ES-I3 (cell line): Measurements from ENCODE around the gene AKR1B15.
"Not testable (repeated sequence)": the region's sequence is repeated elsewhere in the genome, so short reads cannot be mapped to it uniquely, and the experiment has no call there.

Experiments
- H3K36me3 ChIP-seq: 2 replicates; pipeline ENCODE4 v1.6.1; 2013; ENCODE audit warnings: mild to moderate bottlenecking, low read length, control low read depth, moderate library complexity; ENCODE audit not compliant: insufficient read depth
- H3K4me1 ChIP-seq: 2 replicates; pipeline ENCODE4 v1.6.1; 2013; ENCODE audit warnings: mild to moderate bottlenecking, control low read depth, low read length; ENCODE audit not compliant: insufficient read depth
- H3K9ac ChIP-seq: 2 replicates; pipeline ENCODE4 v1.6.1; 2013; ENCODE audit warnings: low read depth, mild to moderate bottlenecking, low read length, moderate library complexity
- H3K9me3 ChIP-seq: 2 replicates; pipeline ENCODE4 v1.6.1; 2013; ENCODE audit warnings: mild to moderate bottlenecking, low read length, moderate library complexity; ENCODE audit not compliant: control insufficient read depth, insufficient read depth

Gene AKR1B15

GRCh38 chr7:134562136-134562535 lies 13.2 kb downstream of the AKR1B15 start:
- no peak overlapping the region for H3K9ac ChIP-seq
- 0 out of 2 replicates have a peak, but pooled peaks cover 6% of the 10 kb centered on the region for H3K9me3 ChIP-seq
- no peaks in the 10 kb centered on the region for H3K4me1 ChIP-seq
- no peaks in the 10 kb centered on the region; the same call in 1 of the 2 replicates for H3K36me3 ChIP-seq

GRCh38 chr7:134563398-134563749 lies 14.5 kb downstream of the AKR1B15 start:
- H3K4me1 ChIP-seq, H3K9ac ChIP-seq, H3K36me3 ChIP-seq, H3K9me3 ChIP-seq: not testable (repeated sequence)

GRCh38 chr7:134565643-134566136 lies 16.8 kb downstream of the AKR1B15 start:
- no peak overlapping the region for H3K9ac ChIP-seq
- 0 out of 2 replicates have a peak, but pooled peaks cover 6% of the 10 kb centered on the region for H3K9me3 ChIP-seq
- H3K36me3 ChIP-seq = no peaks in the 10 kb centered on the region; the same call in 1 of the 2 replicates
- no peaks in the 10 kb centered on the region for H3K4me1 ChIP-seq

- H3K9me3 ChIP-seq = peaks cover 8% of the 10 kb centered on the region; the same call in 1 of the 2 replicates
- H3K36me3 ChIP-seq = no peaks in the 10 kb centered on the region; the same call in 1 of the 2 replicates
- no peak overlapping the region for H3K9ac ChIP-seq
- no peaks in the 10 kb centered on the region for H3K4me1 ChIP-seq
These were observed 18.5 kb downstream of the AKR1B15 start for GRCh38 chr7:134567368-134567767.

- not testable (repeated sequence) for H3K36me3 ChIP-seq, H3K9me3 ChIP-seq, H3K4me1 ChIP-seq, H3K9ac ChIP-seq
These were observed 21.1 kb downstream of the AKR1B15 start for GRCh38 chr7:134569962-134570361.

- Histone ChIP-seq H3K4me1 (no peaks in the 10 kb centered on the region), H3K36me3 (no peaks in the 10 kb centered on the region), H3K9ac (no peak overlapping the region), H3K9me3 (peaks cover 3% of the 10 kb centered on the region; the same call in 1 of the 2 replicates)
These were observed 22.2 kb downstream of the AKR1B15 start for GRCh38 chr7:134571101-134571500.

GRCh38 chr7:134571746-134572461 lies 23.0 kb downstream of the AKR1B15 start:
- no peaks in the 10 kb centered on the region for H3K36me3 ChIP-seq
- H3K9ac ChIP-seq = no peak overlapping the region
- H3K4me1 ChIP-seq = no peaks in the 10 kb centered on the region
- peaks cover 3% of the 10 kb centered on the region; the same call in 1 of the 2 replicates for H3K9me3 ChIP-seq

GRCh38 chr7:134574322-134574721 lies 25.4 kb downstream of the AKR1B15 start:
- H3K4me1 ChIP-seq = no peaks in the 10 kb centered on the region
- H3K36me3 ChIP-seq = no peaks in the 10 kb centered on the region
- H3K9ac ChIP-seq = no peak overlapping the region
- H3K9me3 ChIP-seq = peaks cover 3% of the 10 kb centered on the region; the same call in 1 of the 2 replicates

- H3K9ac ChIP-seq = no peak overlapping the region
These were observed 35.4 kb downstream of the AKR1B15 start for GRCh38 chr7:134584290-134584689.

GRCh38 chr7:134585897-134586296 lies 37.0 kb downstream of the AKR1B15 start:
- no peaks in the 10 kb centered on the region; the same call in 1 of the 2 replicates for H3K9me3 ChIP-seq
- H3K9ac ChIP-seq = no peak overlapping the region
- H3K36me3 ChIP-seq = no peaks in the 10 kb centered on the region
- no peaks in the 10 kb centered on the region for H3K4me1 ChIP-seq

More at GRCh38 chr7:134584290-134584689, 35.4 kb downstream of the AKR1B15 start:
- H3K9me3 ChIP-seq = no peaks in the 10 kb centered on the region; the same call in 1 of the 2 replicates
- no peaks in the 10 kb centered on the region for H3K36me3 ChIP-seq
- H3K4me1 ChIP-seq = no peaks in the 10 kb centered on the region

GRCh38 chr7:134587750-134588149 lies 38.8 kb downstream of the AKR1B15 start:
- Histone ChIP-seq H3K9ac (no peak overlapping the region), H3K9me3 (no peaks in the 10 kb centered on the region; the same call in 1 of the 2 replicates), H3K4me1 (no peaks in the 10 kb centered on the region), H3K36me3 (no peaks in the 10 kb centered on the region)

GRCh38 chr7:134589491-134589941 lies 40.6 kb downstream of the AKR1B15 start:
- Histone ChIP-seq H3K9me3 (peaks cover 3% of the 10 kb centered on the region; the same call in 1 of the 2 replicates), H3K4me1 (no peaks in the 10 kb centered on the region), H3K36me3 (no peaks in the 10 kb centered on the region), H3K9ac (no peak overlapping the region)

- Histone ChIP-seq H3K36me3 (no peaks in the 10 kb centered on the region), H3K9ac (no peak overlapping the region), H3K4me1 (no peaks in the 10 kb centered on the region), H3K9me3 (peaks cover 3% of the 10 kb centered on the region; the same call in 1 of the 2 replicates)
These were observed 44.9 kb downstream of the AKR1B15 start for GRCh38 chr7:134593530-134594392.

GRCh38 chr7:134594877-134595276 lies 46.0 kb downstream of the AKR1B15 start:
- Histone ChIP-seq H3K36me3 (no peaks in the 10 kb centered on the region), H3K4me1 (no peaks in the 10 kb centered on the region), H3K9ac (no peak overlapping the region), H3K9me3 (peaks cover 3% of the 10 kb centered on the region; the same call in 1 of the 2 replicates)
